GM10266 (cell line): Measurements from ENCODE around the gene KCTD20.

Experiments used
- DNase-seq: peaks from one replicate; pipeline ENCODE4 v3.0.0; 2012; ENCODE audit errors: extremely low spot score
- CTCF ChIP-seq: IDR thresholded peaks from 2 replicates; pipeline ENCODE4 v1.5.1; 2012; ENCODE audit warnings: mild to moderate bottlenecking, low read depth; ENCODE audit not compliant: control insufficient read depth, insufficient read depth; ENCODE audit errors: missing control alignments

The KCTD20 gene

GRCh38 chr6:36484736-36485135, 41.9 kb downstream of the KCTD20 start:
- no peak for DNase-seq
- no peak for TF ChIP-seq CTCF

- no peak for TF ChIP-seq CTCF
- DNase-seq: no peak
These were observed 44.9 kb downstream of the KCTD20 start for GRCh38 chr6:36487698-36488097.

GRCh38 chr6:36488221-36488620, 45.4 kb downstream of the KCTD20 start:
- DNase-seq: no peak
- TF ChIP-seq CTCF: no peak

- TF ChIP-seq CTCF: no peak
- DNase-seq: no peak
These were observed 46.6 kb downstream of the KCTD20 start for GRCh38 chr6:36489426-36489825.

GRCh38 chr6:36491378-36491965, 48.7 kb downstream of the KCTD20 start:
- DNase-seq: no peak
- no peak for TF ChIP-seq CTCF

- no peak for TF ChIP-seq CTCF
- DNase-seq: no peak
These were observed 49.3 kb downstream of the KCTD20 start for GRCh38 chr6:36492092-36492491.

- no peak for DNase-seq
- no peak for TF ChIP-seq CTCF
These were observed 49.8 kb downstream of the KCTD20 start for GRCh38 chr6:36492621-36493020.
